DOHH2 (cell line): ENCODE results near the gene NAA35.

Experiments used
- CTCF ChIP-seq: fragments of 200-600 bp; sonication (generic); IDR thresholded peaks from one replicate; pipeline ENCODE4 v1.5.1; 2014; ENCODE audit warnings: antibody characterized with exemption, mild to moderate bottlenecking, low read depth, low read length; ENCODE audit not compliant: poor library complexity, severe bottlenecking
- EZH2phosphoT487 ChIP-seq: fragments of 200-600 bp; sonication (generic); IDR thresholded peaks from 2 replicates; pipeline ENCODE4 v1.6.1; 2017; ENCODE audit warnings: borderline replicate concordance, mild to moderate bottlenecking, antibody characterized with exemption, low read length, moderate library complexity, mixed read lengths

DNA sequence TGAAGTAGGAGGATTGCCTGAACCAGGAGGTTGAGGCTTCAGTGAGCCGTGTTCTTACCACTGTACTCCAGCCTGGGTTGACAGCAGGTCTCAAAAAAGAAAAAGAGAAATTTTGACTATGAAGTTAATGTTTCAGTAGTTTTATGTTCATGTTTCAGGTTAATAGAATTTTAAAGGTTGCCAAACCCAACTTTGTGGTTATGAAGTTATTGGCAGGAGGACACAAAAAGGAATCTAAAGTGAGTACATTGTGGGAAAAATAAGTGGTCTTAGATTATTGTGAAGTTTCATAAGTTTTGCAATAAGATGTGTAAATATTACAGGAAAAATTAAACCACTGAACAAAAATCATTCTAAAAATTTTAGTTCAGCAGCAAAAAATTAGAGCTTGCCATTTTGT, 79.8 kb downstream of the NAA35 start:
- TF ChIP-seq CTCF (no peak), EZH2phosphoT487 (no peak)
